T-helper 2 cell treated with Interferon-gamma antibody and Interleukin-4, amounts not matched to agents 5 μg/mL and 100 μg/mL, for 36 hours (primary cell): Measurements from ENCODE around the gene SOX9.
"Not testable (repeated sequence)": the region's sequence is repeated elsewhere in the genome, so short reads cannot be mapped to it uniquely, and the experiment has no call there.

Experiments
- DNase-seq: peaks from one replicate; pipeline ENCODE4 v3.0.0; 2021; ENCODE audit warnings: low spot score
- H3K27ac Mint-ChIP-seq: one replicate; pipeline ENCODE4 v1.8.0; 2021; ENCODE audit warnings: mild to moderate bottlenecking, mixed read lengths
- H3K27me3 Mint-ChIP-seq: one replicate; pipeline ENCODE4 v1.8.0; 2021; ENCODE audit warnings: low read depth, mixed read lengths
- H3K36me3 Mint-ChIP-seq: one replicate; pipeline ENCODE4 v1.8.0; 2021; ENCODE audit warnings: low read depth, mixed read lengths
- H3K4me1 Mint-ChIP-seq: one replicate; pipeline ENCODE4 v1.8.0; 2021; ENCODE audit warnings: low read depth, mixed read lengths
- H3K4me3 Mint-ChIP-seq: one replicate; pipeline ENCODE4 v1.8.0; 2022; ENCODE audit warnings: mild to moderate bottlenecking, moderate library complexity, mixed read lengths
- H3K9me3 Mint-ChIP-seq: one replicate; pipeline ENCODE4 v1.8.0; 2021; ENCODE audit warnings: mixed read lengths

The SOX9 gene

DNA sequence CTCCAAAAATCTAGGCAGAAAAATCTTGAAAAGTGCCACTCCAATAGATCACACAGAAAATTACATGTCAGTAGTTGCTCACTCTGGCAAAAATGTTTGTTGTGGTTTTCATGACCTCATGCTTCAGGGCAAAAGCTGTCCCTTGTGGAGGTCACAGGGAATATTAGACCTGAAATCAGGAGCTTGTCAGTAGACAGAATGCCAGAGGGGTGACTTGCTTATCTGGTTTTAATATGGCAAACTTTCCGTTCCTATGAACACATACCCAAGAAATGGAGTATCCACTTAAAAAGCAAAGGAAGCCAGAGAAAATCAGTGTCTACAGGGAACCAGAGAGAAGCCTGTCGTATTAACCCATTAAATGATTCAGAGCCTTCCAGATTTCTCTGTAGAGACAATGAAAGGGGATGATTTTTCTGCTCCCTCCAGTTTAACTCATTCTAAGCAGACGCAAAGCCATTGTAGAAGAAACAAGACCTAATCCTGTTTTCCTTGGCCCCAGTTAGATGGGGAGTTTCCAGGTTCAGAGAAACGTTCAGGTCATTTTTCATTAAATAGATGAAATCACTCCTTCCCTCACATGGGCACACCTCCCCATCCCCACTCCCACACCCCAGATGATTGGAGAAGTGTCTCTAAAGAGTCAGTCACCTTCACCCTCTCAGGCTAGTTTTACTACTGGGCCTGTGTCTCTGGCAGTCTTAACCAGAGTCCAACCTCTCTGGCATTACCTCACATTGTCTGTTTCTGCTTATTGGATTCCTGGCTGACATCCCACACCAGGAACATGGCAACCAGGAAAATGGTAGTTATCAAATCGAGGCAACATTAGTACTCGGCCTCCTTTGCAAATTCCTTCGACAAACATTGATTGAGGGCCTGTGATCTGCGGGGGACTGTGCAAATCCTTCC lies 6.0 kb downstream of the SOX9 start:
- no peaks in the 10 kb centered on the region for H3K9me3 Mint-ChIP-seq
- H3K27me3 Mint-ChIP-seq = peaks cover 28% of the 10 kb centered on the region
- no peak overlapping the region for H3K4me3 Mint-ChIP-seq
- H3K4me1 Mint-ChIP-seq = no peaks in the 10 kb centered on the region
- no peak overlapping the region for H3K27ac Mint-ChIP-seq
- DNase-seq = no peak
- no peaks in the 10 kb centered on the region for H3K36me3 Mint-ChIP-seq

DNA sequence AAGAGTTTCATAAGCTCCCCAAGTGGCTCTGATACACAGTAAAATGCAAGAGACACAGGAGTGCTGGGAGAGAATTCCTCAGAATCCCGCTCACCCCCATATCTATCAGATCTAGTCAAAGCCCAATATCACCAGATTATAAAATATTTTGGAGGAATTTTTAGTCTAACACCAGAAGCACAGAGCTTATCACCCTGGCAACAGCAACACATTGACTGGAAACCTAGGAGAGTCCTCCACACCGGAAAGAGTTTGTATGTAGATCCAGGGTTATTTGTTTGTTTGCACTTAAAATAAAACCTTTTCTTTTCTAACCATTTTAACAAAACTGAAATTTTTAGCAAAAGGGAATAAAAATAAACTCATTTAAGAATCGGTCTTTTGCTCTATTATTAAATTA lies 7.2 kb downstream of the SOX9 start:
- no peak overlapping the region for H3K27ac Mint-ChIP-seq
- peaks cover 18% of the 10 kb centered on the region for H3K27me3 Mint-ChIP-seq
- H3K9me3 Mint-ChIP-seq = no peaks in the 10 kb centered on the region
- no peak overlapping the region for H3K4me3 Mint-ChIP-seq
- no peaks in the 10 kb centered on the region for H3K4me1 Mint-ChIP-seq
- H3K36me3 Mint-ChIP-seq = no peaks in the 10 kb centered on the region
- DNase-seq = no peak

DNA sequence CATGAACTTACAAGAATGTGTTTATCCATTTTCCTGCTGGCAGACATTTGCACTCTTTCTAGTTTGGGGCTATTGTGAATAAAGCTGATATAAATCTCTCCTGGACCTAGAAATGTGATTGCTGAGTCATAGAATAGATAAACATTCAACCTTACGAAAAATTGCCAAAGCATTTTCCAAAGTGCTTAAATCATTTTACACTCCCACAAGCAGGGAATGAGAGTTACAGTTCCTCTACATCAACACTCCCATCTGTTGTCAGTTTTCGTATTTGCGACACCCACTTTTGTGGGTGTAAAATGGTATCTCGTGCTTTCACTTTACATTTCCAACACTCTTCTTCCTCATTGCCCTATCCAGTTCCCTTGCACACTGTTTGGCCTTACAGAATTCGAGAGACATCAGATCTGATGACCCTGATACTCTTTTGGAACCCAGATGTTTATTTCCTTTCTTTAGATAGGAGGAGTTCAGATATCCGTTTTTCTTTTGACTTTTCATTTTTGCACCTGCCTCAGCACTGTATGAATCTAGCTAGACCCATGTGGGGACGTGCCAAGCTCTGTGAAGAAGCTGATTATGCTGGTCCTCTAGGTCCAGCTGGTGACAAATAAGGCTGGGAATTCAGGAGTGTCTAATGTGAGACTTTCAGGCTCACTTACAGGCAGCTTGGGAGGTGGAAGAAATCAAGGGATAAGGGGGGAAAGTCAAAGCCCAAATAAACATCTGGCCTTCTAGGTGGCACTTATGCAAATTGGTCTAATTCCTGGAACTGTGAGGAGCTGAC lies 14.0 kb downstream of the SOX9 start:
- Mint-ChIP-seq H3K9me3 (no peaks in the 10 kb centered on the region), H3K4me1 (no peaks in the 10 kb centered on the region), H3K4me3 (no peak overlapping the region), H3K36me3 (no peaks in the 10 kb centered on the region), H3K27ac (no peak overlapping the region), H3K27me3 (no peaks in the 10 kb centered on the region)
- DNase-seq = no peak

DNA sequence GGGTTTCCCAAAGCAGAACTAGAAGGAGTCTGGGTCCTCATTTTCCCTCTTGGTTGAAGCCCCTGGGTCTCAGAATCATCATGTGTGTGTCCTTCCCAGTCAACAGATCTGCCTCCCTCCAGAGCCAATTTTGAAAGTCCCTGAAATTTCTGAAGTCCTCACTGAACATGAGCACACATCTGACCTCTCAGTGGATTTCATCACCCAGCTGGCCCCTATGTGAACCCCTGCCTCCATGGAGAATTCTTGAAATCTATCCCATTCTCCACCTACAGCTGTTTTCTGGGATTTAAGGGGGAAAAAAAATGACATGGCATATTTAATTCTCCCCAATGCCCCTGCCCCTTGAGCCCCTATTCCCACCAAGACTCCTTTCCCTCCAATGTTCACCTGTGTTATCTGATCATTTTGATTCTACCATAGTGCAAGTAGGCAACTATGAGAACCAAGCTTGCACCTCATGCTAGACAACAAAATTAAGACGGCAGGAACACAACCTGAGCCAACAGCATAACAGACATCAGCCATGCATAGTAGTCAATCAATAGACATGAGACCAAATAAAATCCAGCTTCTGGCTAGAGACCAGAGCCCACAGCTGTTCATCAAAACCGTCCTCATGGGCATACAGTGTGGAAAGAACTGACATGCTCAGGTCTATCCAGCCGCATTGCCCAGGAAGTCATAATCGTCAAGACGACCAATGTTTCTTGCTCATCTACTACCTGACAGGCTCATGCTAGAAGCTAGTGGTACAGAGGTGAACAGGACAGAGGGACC lies 14.9 kb downstream of the SOX9 start:
- no peaks in the 10 kb centered on the region for H3K36me3 Mint-ChIP-seq
- H3K27ac Mint-ChIP-seq = no peak overlapping the region
- no peaks in the 10 kb centered on the region for H3K4me1 Mint-ChIP-seq
- H3K4me3 Mint-ChIP-seq = no peak overlapping the region
- H3K27me3 Mint-ChIP-seq = no peaks in the 10 kb centered on the region
- no peaks in the 10 kb centered on the region for H3K9me3 Mint-ChIP-seq
- no peak for DNase-seq

DNA sequence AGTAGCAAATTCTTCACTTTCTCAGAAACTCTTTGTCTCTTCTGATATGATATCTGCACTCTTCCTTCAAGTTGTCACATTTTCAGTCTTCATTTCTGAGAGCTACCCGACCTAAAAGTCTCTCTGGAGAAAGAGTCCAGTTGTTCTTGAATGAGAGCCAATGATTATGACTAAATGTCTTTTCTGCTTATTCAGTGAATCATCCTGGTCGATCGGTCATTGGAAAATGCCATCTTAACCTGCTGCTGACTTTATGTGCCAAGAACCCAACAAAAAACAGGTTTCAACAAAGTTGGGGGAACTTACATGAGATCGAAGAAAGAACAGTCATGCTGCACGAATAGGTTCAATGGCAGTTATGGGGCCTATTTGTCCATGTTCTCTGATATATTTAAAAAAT lies 15.9 kb downstream of the SOX9 start:
- no peaks in the 10 kb centered on the region for H3K36me3 Mint-ChIP-seq

DNA sequence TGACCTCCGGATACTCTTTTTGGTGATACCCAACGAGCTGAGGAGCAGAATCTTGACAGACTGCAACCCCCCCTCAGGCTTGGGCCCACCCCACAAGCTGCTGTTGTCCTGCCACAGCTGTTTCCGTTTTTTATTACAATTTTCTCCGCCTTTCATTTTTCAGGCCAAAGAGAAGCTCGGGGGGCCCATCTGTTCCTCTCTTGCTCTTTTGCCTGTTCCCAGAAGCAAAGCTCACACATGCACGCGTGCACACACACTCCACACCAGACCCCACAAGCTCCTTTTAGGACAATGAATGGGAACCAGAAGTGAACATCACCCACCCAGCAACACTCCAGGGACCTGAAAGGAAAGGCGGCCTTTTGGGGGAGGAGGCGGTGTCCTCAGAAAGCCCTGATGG lies 16.3 kb downstream of the SOX9 start:
- H3K9me3 Mint-ChIP-seq = no peaks in the 10 kb centered on the region
- no peak for DNase-seq
- no peaks in the 10 kb centered on the region for H3K4me1 Mint-ChIP-seq
- H3K27ac Mint-ChIP-seq = no peak overlapping the region
- no peaks in the 10 kb centered on the region for H3K27me3 Mint-ChIP-seq
- H3K4me3 Mint-ChIP-seq = no peak overlapping the region
- H3K36me3 Mint-ChIP-seq = no peaks in the 10 kb centered on the region

More for the DNA sequence above, 15.9 kb downstream of the SOX9 start:
- Mint-ChIP-seq H3K27me3 (no peaks in the 10 kb centered on the region), H3K4me1 (no peaks in the 10 kb centered on the region), H3K9me3 (no peaks in the 10 kb centered on the region), H3K4me3 (no peak overlapping the region), H3K27ac (no peak overlapping the region)
- no peak for DNase-seq

DNA sequence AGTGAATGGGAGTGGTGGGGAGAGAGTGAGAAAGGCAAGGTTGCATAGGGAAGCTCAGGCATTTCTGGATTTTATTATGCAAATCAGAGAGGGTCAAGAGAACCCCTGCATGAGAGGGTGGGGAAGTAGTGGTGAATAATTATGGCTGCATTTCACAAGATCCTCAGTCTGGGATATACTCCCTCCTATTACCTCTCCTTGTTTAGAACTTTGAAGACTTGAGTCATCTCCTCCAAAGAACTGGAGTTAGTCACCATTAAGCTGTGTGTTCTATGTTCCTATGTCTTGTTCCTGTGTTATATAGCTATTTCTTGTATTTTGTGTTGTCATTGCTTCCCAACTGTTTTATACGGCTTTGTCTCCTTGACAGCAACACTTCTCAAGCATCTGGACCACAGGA lies 18.4 kb downstream of the SOX9 start:
- Mint-ChIP-seq H3K4me3 (no peak overlapping the region), H3K9me3 (no peaks in the 10 kb centered on the region), H3K36me3 (no peaks in the 10 kb centered on the region)

DNA sequence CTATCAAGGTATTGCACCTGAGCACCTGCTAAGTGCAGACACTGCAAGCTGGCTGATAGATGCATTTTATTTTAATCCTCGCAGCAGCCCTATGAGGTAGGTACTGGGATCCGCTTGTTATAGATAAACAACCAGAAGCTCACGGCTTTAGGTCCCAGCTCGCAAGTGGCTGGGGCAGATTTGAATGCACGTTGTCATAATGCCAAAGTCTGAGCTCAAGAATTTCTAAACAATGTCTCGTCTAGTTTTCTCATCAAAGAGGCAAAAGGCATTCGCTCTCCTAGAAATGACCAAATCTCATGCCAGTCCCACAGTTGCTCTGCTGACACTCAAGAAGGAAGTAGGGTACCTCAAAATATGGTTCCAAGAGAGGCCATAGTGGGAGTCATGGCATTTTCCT lies 20.5 kb downstream of the SOX9 start:
- Mint-ChIP-seq H3K4me3 (no peak overlapping the region), H3K36me3 (no peaks in the 10 kb centered on the region), H3K27me3 (no peaks in the 10 kb centered on the region), H3K4me1 (no peaks in the 10 kb centered on the region), H3K9me3 (no peaks in the 10 kb centered on the region), H3K27ac (no peak overlapping the region)
- DNase-seq = no peak

More for the DNA sequence above, 18.4 kb downstream of the SOX9 start:
- no peak for DNase-seq
- no peaks in the 10 kb centered on the region for H3K27me3 Mint-ChIP-seq
- no peak overlapping the region for H3K27ac Mint-ChIP-seq
- H3K4me1 Mint-ChIP-seq = no peaks in the 10 kb centered on the region

DNA sequence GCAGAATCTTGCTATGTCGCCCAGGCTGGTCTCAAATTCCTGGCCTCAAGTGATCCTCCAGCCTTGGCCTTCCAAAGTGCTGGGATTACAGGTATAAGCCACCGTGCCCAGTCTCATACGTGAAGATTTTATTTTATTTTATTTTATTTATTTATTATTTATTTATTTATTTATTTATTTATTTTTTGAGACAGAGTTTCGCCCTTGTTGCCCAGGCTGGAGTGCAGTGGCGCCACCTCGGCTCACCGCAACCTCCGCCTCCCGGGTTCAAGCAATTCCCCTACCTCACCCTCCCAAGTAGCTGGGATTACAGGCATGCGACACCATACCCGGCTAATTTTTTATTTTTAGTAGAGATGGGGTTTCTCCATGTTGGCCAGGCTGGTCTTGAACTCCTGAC lies 21.3 kb downstream of the SOX9 start:
- not testable (repeated sequence) for H3K4me3 Mint-ChIP-seq, H3K27ac Mint-ChIP-seq, H3K27me3 Mint-ChIP-seq

DNA sequence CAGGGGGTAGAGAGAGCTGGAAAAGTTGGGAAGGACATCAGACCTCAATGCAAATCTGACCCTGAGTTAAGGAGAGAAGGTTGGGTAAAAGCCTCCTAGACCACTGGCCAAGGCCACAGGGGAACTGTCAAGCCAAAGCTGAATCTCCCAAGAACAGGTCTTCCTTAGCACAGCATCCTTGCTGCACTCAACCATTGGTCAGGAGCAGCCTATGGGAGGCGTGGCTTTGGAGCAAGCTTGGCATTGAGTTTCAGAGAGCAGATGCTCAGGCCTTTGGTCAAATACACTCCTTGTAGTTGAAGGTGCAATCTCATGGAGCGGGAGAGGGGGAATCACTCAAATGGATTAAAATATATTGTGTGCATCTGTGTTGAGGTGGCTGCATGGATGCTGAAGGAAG lies 21.8 kb downstream of the SOX9 start:
- no peak overlapping the region for H3K4me3 Mint-ChIP-seq
- H3K36me3 Mint-ChIP-seq = no peaks in the 10 kb centered on the region
- no peaks in the 10 kb centered on the region for H3K9me3 Mint-ChIP-seq
- DNase-seq = no peak
- H3K27me3 Mint-ChIP-seq = no peaks in the 10 kb centered on the region
- no peaks in the 10 kb centered on the region for H3K4me1 Mint-ChIP-seq
- H3K27ac Mint-ChIP-seq = no peak overlapping the region

More for the DNA sequence above, 21.3 kb downstream of the SOX9 start:
- not testable (repeated sequence) for H3K36me3 Mint-ChIP-seq, H3K9me3 Mint-ChIP-seq, DNase-seq, H3K4me1 Mint-ChIP-seq

DNA sequence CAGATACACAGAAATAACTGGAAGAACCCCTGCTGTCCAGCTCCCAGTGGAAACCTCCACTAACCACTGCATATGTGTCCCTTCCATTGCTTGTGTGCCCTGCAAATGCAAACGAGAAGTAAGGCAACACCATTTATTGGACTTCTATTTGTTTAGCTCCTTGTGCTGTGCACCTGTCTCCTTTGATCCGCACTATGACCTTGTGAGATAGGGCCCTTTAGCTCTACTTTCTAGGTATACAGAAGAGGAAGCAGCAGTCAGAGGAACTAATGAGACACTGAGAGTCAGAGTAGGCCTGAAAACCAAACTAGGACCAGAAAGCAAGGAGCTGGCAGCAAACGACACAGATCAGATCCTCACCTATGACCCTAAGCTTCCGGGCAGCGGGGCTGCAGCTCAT lies 22.4 kb downstream of the SOX9 start:
- Mint-ChIP-seq H3K27me3 (no peaks in the 10 kb centered on the region), H3K27ac (no peak overlapping the region), H3K9me3 (no peaks in the 10 kb centered on the region), H3K36me3 (no peaks in the 10 kb centered on the region), H3K4me1 (no peaks in the 10 kb centered on the region), H3K4me3 (no peak overlapping the region)
- DNase-seq = no peak

DNA sequence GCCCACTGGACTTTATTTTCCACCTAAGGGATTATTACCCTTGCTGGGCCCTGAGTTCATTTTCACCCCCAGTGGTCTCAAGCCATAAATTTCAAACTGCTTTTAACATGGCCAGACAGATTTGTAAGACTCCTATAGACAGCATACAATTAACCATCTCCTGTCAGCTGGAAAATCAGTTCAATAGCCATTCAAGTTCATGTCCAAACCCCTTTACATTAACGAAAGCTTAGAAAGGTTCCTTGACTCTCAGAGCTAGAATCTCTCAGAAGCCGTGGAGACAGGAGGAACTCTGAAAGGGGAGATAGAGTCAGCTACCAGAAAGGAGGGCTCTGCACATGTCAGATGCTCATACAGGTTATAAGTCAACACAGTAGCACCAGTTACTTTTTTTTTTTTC lies 23.3 kb downstream of the SOX9 start:
- Mint-ChIP-seq H3K4me3 (no peak overlapping the region), H3K36me3 (no peaks in the 10 kb centered on the region), H3K27ac (no peak overlapping the region), H3K4me1 (no peaks in the 10 kb centered on the region), H3K27me3 (no peaks in the 10 kb centered on the region), H3K9me3 (no peaks in the 10 kb centered on the region)
- DNase-seq = no peak

DNA sequence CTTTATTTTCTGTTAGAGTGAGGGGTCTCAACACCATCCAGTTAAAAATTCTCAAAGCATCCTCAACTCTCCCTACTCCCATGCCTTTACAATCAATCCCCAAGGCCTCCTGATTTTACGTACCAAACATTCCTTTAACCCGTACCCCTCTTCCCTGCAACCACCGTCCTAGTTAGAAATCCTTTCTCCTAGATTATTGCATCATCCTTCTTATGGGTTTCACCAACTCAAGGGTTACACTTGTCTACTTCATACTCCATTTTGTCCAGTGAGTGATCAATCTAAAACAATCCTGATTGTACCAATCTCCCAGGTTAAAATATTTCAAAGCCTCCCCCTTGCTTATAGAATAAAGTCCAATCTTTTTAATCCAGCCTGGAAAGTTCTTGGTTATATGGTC lies 24.7 kb downstream of the SOX9 start:
- Mint-ChIP-seq H3K36me3 (no peaks in the 10 kb centered on the region), H3K4me1 (no peaks in the 10 kb centered on the region), H3K27ac (no peak overlapping the region), H3K27me3 (no peaks in the 10 kb centered on the region), H3K4me3 (no peak overlapping the region), H3K9me3 (no peaks in the 10 kb centered on the region)
- DNase-seq = no peak

DNA sequence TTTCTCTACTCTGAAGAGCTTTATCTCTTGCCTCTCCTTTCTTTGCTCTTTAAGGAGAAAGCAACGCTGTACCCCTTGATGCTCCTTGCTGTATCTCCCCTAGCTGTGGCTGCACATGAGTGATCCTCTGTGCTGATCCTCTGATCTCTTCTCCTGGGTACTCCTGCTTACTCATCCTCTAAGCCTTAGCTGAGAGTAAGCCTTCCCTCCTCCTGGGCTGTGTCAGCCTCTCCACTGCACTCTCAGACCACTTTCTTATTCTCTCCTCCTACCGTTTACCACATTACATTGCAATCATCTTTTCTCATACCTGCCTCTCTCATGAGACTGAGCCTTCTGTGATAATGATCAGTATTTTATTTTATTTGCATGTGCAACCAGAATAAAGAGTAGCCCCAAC lies 25.1 kb downstream of the SOX9 start:
- no peaks in the 10 kb centered on the region for H3K9me3 Mint-ChIP-seq
- no peak overlapping the region for H3K27ac Mint-ChIP-seq
- H3K4me3 Mint-ChIP-seq = no peak overlapping the region
- no peaks in the 10 kb centered on the region for H3K27me3 Mint-ChIP-seq
- H3K4me1 Mint-ChIP-seq = no peaks in the 10 kb centered on the region
- H3K36me3 Mint-ChIP-seq = no peaks in the 10 kb centered on the region
- DNase-seq = no peak
